T-helper 9 cell (primary cell): ENCODE measurements around the gene WDFY4.

Source experiments
- DNase-seq: peaks from one replicate; pipeline ENCODE4 v3.0.0-alpha.2; 2020

The WDFY4 gene

DNA sequence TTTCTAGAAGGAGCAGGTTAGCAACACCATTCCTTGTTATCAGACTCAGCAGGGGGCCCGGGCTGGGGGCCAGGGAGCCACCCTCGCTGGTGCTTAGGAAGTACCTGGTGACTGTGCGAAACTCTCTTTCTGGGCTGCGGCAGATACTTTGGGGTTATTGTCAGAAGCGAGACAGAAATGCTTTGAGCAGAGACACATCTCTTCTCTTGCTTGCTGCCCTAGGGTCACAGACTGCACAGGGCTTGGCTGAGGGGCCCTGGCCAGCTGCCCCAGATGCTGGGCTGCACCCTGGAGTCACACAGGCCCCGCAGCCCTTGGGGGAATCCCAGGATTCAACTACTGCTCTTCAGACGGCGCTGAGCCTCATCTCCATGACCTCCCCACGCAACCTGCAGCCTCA is 91.9 kb downstream of the WDFY4 start:
- no peak for DNase-seq

DNA sequence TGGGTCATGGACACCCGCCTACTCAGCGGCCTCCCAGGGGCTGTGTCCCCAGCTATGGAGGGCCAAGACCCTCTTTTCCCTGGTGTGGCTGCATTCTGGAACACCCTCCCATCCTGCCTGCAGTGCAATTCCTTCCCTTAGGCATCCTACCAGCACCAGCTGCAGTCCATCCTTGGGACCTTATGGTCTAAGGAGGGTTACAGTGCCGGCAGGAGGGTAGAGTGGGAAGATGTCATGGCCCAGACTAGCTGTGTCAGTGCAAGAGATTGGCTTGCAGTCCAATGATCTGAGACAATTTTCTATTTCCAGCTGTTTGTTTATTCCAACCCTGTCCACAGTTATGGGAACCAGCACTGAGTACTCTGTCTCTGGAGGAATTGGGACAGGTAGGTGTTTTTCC is 92.4 kb downstream of the WDFY4 start:
- DNase-seq: no peak

DNA sequence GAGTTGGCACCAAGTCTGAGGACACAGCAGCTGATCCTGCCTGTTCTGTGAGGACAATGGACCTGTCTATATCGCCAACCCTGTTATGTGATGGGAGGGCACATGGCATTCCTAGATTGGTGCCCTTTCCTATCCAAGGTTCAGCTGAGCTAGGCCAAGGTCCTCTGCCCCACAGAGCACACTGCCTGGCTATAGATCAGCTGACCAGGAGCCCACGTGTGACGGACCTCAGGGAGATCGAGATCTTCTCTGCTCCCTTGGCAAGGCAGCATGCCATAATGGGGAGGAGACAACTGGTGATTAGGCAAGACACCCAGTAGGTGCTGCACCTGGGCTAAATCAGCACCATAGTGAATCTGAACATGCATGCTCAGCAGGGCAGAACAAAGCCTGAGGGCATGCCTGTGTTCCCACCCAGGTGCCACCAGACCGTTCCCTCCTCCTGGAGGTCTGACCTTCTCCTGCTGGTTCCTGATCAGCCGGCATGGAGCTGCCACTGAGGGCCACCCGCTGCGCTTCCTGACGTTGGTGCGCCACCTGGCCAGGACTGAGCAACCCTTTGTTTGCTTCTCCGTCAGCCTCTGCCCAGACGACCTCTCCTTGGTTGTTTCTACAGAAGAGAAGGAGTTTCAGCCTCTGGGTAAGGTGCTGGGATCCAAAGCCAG is 93.7 kb downstream of the WDFY4 start:
- DNase-seq: no peak

DNA sequence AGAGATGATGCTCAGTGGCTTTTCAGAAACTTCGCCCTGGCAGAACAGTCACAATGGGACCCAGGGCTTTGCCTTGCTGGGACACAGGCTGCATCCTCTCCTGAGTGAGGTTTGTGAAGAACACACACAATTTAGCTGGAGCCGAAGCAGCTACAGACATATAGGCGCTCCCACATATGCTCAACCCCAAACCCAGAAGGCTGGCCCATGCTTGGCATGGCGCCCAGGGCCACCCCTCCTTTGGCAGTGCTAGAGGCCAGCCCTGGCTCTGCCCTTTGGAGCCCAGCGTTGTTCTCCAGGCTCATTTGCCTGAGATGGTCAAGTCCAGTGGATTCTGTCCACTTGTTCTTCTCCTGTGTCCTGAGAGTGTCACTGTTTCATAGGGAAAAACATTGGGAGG is 94.4 kb downstream of the WDFY4 start:
- DNase-seq: no peak

DNA sequence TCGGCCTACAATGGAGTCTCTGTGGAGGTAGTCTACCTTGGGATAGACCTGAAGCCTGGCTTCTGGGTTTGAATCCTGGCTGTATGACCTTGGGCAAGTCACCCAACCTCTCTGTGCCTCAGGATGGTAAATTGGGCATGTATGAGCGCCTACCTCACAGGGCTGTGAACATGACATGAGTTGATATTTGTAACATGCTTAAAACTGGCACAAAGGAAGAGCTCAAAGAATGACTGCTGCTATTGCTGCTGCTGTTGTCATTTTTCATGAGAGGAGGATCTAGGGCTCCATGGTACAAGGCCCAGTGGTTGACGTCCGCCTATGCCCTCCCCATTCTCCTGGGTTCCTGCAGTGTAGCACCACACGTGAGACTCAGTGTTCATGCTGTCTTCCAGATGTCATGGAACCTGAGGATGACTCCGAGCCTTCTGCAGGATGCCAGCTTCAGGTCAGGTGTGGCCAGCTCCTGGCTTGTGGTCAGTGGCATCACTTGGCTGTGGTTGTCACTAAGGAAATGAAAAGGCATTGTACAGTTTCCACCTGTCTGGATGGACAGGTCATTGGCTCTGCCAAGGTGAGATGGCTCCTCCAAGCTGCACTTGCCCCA is 95.0 kb downstream of the WDFY4 start:
- no peak for DNase-seq

DNA sequence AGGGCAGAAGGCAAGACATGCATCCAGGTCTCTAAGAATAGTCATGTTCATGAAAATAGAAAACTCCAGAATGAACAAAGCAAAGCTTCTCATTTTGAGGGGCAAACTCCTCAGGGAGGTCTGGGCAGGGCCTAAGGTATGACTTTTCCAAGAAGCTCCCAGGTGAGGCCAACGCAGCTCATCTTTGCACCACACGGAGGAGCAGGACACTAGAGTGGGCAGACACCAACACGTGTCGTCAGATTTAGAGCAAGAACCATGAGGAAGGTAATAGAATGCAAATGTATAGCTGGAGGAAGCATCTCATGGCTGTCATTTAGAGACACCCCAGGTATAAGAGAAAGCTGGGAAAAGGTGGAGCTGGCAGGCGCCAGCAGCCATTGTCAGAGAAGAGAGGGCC is 95.7 kb downstream of the WDFY4 start:
- no peak for DNase-seq

DNA sequence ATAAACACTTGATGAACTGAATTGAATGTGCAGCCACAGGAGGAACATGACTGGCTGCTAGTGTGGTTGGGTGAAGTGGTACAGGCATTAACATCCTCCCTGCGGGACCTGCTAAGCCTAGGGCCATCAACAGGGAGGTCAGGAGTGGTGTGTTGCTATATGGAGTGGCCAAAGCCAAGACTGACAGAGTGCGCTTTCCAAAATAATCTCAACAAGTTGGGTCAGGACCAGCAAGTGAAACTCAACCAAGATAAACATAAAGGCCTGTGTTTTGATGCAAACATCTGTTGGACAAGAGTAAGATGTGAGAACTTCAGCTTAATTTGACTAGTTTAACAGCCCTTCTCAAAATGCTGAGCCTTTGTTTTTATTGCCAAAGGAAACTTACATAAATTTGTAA is 97.7 kb downstream of the WDFY4 start:
- DNase-seq: no peak

DNA sequence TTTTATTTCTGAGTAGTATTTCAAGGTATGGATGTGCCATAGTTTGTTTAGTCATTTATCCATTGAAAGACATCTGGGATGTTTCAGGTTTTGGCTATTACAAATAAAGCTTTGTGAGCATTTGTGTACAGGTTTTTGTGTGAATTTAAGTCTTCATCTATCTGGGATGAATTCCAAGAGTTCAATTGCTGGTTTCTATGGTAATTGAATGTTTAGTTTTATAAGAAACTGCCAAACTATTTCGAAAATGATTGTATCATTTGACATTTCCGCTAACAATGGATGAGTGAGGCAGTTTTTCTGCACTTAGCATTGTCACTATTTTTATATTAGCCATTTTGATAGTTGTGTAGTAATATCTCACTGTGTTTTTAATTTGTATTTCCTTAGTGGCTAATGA is 99.4 kb downstream of the WDFY4 start:
- DNase-seq: no peak

DNA sequence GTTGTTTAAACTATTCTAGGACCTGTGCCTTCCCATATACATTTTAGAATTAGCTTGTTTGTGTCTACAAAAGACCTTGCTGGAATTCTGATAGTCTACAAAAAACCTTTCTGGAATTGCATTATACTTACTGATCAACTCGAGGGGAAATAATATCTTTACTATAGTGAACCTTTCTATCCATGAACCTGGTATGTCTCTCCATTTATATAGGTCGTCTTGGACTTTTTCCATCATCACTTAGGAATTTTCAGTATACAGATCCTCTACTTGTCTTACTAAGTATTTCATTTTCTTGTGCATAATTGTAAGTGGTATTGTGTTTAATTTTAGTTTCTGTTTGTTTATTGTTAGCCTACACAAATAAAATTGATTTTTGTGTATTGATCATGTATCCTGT is 101.1 kb downstream of the WDFY4 start:
- DNase-seq: no peak

DNA sequence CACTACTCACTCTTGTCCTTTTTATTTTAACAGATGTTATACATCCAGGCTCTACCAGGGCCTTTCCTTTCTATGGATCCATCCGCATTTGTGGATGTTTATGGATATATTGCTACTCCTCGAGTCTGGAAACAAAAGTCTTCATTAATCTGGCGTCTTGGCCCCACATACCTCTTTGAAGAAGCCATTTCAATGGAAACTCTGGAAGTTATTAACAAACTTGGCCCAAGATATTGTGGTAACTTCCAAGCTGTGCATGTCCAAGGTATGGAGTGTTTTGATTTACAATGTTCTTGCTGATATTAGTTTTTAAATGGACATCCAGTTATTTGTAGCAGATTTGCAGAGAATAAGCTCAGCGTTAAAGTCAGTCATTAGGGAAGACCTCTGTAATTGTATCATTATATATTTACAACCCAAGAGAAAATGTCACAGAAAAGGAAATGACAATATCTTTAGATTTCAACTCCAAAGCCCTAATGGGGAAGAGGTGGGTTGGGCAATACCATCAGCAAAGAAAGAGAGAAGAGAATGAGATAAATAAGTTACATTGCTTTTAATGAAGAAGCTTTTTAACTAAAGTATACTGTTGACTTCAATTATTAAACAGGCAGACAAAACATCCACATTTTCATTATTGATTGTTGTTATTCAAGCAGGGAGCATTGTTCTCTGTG is 102.1 kb downstream of the WDFY4 start:
- no peak for DNase-seq

DNA sequence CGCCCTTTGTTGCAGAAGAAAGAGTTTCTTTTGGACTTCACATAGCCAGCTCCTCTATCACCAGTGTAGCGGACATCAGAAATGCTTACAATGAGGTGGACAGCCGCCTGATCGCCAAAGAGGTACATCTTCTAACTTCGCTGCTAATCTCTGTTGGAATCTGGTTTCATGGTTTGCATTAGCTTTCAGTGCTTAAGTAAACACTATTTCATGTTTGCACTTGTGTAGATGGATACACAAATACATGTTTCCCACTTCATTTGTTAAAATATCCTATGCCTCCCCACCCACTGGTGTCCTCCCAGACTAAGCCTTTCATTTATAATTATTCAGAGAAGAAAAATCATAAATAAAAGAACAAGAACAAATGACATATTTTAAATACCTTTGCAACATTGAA is 103.9 kb downstream of the WDFY4 start:
- DNase-seq: no peak

DNA sequence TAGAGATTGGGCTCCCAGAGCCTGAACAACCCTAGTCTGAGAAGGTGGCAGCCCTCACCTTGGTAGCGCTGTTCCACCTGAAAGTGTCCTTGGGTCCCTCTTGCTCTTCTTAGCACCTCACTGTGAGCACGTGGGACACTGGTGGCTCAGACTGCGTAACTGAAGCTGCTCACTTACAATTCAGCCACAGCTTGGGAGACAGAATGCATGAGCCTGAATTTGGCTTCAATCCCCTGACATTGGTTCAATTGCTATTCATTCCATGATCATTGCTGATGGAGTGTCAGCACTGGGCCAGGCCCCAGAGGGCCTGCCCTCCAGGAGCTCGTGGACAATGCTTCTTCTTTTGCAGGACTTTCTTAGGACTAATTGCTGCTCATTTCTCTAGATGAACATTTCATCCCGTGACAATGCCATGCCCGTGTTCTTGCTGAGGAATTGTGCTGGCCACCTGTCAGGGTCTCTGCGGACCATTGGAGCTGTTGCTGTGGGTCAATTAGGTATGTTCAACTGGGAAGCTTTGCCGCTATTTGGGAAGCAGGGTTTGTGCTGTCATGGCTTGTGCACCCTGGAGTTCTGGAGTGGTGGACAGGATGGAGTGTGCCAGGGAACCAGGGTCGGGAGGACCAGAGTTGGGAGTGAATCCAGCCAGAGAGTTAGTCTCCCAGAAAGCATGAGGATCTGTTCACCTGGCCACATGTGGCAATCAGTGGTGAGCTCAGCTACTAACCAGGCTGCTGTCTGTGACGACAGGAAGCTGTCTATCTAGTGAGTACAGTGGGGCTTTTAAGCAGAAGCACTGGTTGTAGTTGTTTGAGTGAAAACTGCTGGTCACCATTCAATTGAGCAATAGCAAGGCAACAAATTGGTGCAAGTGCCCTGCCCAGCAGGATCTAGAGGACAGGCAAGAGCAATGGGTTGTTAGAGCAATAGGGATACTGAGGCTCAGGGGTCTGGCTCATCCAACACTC is 105.1 kb downstream of the WDFY4 start:
- DNase-seq: no peak

DNA sequence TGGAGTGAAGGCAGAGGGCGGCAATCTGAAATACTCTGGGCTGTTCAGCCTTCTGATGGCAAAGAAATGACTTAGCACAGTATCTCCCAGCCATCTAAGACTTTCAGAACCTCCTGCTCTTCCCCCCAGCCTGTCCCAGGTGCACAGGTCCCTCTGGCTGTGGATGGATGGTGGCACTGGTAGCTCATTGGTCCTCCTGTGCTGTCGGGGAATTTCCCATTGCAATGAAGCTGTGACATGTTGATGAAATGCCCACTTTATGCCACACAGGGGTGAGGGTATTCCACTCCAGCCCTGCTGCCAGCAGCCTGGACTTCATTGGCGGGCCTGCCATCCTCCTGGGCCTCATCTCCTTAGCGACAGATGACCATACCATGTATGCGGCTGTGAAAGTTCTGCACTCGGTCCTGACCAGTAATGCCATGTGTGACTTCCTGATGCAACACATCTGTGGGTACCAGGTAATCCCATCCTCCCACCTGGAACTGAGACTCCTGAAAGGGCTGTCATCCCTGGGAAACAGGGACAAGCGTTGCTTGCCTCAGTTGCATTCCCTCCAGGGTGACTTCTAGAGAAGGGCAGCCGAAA is 105.9 kb downstream of the WDFY4 start:
- DNase-seq: no peak

DNA sequence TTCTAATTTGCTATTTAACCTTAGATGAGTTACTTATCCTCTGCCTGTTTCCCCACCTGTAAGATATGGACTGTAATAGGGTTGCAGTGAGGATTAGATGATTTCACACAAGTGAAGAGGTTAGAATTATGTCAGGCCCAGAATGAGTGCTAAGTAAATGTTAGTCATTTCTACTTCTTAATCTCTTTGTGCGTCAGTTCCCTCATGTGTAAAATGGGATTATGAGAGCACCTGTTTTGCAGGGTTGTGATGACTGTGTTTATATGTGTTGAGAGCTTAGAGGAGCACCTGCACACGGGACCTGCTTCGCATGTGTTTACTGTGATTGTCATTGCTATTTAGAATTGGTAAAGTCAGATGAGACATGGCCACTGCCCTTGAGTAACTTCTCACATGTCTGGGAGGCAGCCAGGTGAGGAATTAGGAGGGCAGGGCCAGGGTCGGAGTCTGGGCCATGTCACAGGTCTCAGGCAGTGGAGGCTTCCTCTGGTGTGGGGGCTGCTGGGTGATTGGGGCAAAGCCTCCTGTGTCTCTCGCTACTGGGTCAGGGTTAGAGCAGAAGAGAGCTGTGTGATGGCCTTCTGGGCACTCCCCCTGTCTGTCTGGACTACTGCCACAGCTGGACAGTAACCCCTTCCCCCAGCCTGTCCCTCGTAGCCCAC is 106.7 kb downstream of the WDFY4 start:
- no peak for DNase-seq

DNA sequence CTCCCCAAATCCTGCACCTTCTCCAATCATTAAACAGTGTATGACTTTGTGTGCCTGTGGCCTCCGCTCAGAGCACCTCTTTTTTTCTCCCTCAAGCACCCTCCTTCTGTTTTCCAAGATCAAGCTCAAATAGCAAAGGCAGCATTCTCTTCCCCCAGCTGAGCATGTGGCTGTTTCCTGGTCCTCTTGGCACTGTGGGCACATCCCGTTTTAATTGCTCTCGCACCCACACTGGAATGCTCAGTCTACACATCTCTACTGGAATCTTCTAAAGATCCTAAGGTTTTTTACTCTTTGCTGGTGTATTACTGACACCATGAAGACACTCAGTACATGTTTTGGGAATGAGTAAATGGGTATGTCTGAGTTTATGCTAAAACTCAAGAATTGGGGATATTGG is 107.4 kb downstream of the WDFY4 start:
- no peak for DNase-seq

DNA sequence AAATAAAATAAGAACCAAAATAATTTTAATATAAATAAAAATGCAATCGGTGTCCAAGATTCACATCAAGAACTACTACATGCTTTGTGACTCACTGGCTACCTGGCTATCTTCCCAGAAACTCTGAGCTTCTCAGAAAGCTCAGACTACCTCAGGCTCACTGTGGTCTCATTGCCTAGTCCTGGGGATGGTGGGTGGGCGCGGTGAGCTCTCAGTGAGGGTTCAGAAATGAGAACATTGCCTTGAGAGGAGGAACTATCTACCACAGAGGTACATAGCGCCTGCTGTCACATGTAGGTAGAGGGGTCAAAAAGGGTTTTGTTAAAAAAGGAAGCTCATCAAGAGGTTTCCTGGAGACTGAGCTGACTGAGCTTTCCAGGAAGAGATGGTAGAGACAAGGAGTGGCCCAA is 108.0 kb downstream of the WDFY4 start:
- no peak for DNase-seq

DNA sequence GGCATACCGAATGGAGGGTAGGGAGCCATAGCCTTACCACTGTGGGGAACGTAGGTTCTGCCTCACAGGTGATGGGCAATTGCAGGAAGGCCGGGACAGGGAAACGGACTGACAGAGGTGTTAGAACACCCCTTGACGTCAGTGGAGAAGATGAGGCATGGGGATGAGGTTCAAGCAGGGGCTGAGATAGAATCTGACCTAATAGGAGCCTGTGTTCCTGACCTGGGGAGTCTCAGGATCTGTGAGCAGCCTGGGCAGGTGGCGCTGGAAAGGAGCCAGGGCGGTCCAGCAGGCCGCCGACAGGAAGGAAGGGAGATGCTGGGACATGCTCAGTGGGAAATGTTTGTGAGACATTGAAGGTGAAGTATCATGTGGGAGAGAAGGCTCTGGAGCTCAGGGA is 109.4 kb downstream of the WDFY4 start:
- DNase-seq: no peak

DNA sequence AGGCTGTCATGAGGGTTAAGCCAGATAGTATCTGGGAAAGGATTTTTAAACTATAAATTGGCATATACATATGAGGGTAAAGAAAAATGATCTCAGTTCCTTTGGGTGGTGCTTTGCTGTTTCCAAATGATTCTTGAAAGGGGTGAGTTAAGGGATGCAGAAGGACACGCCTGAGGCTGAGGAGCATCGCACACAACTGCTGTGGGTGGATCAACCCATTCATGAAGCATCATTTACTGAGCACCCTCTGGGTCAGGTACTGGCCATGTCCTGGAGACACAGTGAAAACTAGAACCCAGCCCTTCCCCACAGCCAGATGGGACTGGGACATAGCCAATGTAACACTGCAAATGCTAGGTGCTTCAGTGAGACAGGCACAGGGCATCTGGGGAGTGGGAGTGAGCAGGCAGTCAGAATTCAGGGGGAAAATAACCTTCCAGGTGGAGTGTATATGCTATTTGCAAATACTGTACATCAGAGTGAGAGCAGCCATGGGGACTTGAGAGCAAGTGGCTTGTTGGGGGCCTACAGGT is 112.1 kb downstream of the WDFY4 start:
- DNase-seq: no peak

DNA sequence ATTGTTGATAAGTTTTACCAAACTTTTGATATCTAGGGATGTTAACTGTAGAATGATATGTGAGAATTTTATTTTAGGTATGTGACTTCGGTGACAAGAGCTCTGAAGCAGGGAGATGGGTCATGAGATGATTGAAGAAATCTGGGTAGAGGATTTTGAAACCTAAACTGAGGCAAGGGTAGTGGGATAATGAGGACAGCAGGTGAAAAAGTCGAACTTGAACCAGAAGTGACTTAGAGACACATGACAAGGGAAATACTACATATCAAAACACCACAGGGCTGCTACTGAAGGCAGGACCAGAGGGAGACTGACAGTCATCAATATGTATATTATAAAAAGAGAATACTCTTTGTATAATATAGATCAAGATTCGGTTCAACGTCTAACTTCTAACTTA is 113.2 kb downstream of the WDFY4 start:
- DNase-seq: no peak

DNA sequence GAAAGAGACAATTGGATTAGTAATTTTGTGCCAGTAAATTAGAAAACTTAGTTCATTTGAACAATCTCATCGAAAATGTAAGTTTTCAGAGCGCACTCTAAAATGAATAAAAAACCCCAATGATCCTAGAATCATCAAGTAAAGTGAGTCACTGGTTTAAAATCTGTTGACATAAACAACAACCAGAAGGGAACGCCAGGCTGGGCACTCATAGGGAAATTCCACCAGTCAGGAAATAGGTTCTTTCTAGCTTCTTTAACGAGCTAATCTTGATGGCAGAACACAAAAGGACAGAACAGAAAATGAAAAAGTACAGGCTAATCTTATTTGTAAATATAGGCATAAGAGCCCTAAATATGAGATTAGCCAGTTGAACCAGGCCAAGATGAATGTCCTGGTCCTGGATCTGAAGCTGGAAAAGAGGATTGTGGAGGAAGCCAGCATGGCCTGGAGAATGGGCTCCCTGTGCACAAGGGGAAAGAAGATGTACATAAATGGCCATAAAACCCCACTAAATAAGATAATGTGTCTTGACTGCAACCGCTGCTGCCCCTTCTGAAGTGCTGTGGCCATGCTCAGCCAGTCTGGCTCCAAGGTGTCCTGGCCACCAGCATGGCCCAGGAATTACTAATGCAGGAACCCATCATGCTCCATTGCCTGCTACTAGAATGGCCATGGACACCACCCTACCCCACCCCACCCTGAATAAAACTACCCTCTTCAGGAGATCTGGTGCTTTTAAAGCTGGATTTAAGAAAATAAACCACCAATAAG is 114.0 kb downstream of the WDFY4 start:
- DNase-seq: no peak

DNA sequence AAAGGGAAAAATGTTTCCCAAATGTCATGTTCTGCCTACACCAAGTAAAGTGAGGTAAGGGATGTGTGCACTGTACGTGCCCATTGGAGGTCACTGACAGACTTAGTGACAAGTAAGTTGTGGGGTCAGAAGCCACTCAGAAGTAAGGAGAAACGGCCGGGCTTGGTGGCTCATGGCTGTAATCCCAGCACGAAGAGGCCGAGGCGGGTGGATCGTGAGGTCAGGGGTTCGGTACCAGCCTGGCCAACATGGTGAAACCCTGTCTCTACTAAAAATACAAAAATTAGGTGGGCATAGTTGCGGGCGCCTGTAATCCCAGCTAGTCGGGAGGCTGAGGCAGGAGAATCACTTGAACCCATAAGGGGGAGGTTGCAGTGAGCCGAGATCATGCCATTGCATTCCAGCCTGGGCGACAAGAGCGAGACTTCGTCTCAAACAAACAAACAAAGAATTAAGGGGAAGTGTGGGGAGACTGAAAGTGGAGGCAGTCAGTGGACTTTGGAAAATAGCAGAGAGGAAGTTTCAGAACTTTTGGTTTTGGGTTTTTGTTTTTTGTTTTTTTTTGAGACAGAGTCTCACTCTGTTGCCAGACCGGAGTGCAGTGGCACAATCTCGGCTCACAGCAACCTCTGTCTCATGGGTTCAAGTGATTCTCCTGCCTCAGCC is 114.8 kb downstream of the WDFY4 start:
- no peak for DNase-seq
